Osteocyte (in vitro differentiated cells): Measurements from ENCODE around the gene HSPA1A. TPM values are rescaled to one million over a fixed set of nuclear protein-coding genes. Genes with fewer than 3 reads are reported as not detected.

Experiments used
- DNase-seq: peaks from one replicate; pipeline ENCODE4 v3.0.0; 2021; ENCODE audit warnings: mixed read lengths; ENCODE audit not compliant: unreplicated experiment; ENCODE audit errors: extremely low spot score
- H3K27ac Mint-ChIP-seq: one replicate; pipeline ENCODE4 v1.8.0; 2021; ENCODE audit warnings: mild to moderate bottlenecking, mixed read lengths; ENCODE audit not compliant: unreplicated experiment
- H3K27me3 Mint-ChIP-seq: one replicate; pipeline ENCODE4 v1.8.0; 2021; ENCODE audit warnings: mixed read lengths; ENCODE audit not compliant: unreplicated experiment
- H3K36me3 Mint-ChIP-seq: one replicate; pipeline ENCODE4 v1.8.0; 2021; ENCODE audit warnings: mixed read lengths; ENCODE audit not compliant: unreplicated experiment
- H3K4me1 Mint-ChIP-seq: one replicate; pipeline ENCODE4 v1.8.0; 2021; ENCODE audit warnings: mixed read lengths; ENCODE audit not compliant: unreplicated experiment
- H3K4me3 Mint-ChIP-seq: one replicate; pipeline ENCODE4 v1.8.0; 2021; ENCODE audit warnings: mild to moderate bottlenecking, moderate library complexity, mixed read lengths; ENCODE audit not compliant: unreplicated experiment
- H3K9me3 Mint-ChIP-seq: one replicate; pipeline ENCODE4 v1.8.0; 2021; ENCODE audit warnings: mixed read lengths; ENCODE audit not compliant: unreplicated experiment
- CTCF ChIP-seq: fragments of 200-600 bp; sonication (generic); IDR thresholded peaks from 2 replicates; pipeline ENCODE4 v1.5.0; 2021; ENCODE audit warnings: antibody characterized with exemption, mild to moderate bottlenecking, moderate library complexity
- total RNA-seq: library from RNA; stranded (reverse); gene quantifications from 2 replicates; pipeline ENCODE4 v1.2.1, GENCODE V29; 2021

The HSPA1A gene
- total RNA-seq, 1 donor from 2014 or later, result 24.8 TPM

- H3K36me3 Mint-ChIP-seq, result peaks cover 9% of the 10 kb centered on the region
- H3K4me3 Mint-ChIP-seq, result peak overlapping the region; percentile 88
- peaks cover 35% of the 10 kb centered on the region for H3K4me1 Mint-ChIP-seq
- H3K27ac Mint-ChIP-seq, result no peak overlapping the region
- H3K27me3 Mint-ChIP-seq, result no peaks in the 10 kb centered on the region
- no peak for DNase-seq
- TF ChIP-seq CTCF, result no peak
- no peaks in the 10 kb centered on the region for H3K9me3 Mint-ChIP-seq
Observed at GRCh38 chr6:31831350-31832215, 16.2 kb downstream of the HSPA1A start.

GRCh38 chr6:31834367-31835250 is 19.3 kb downstream of the HSPA1A start:
- H3K36me3 Mint-ChIP-seq, result peaks cover 27% of the 10 kb centered on the region
- peak overlapping the region; percentile 99 for H3K27ac Mint-ChIP-seq
- no peaks in the 10 kb centered on the region for H3K27me3 Mint-ChIP-seq
- no peak for TF ChIP-seq CTCF
- H3K4me1 Mint-ChIP-seq, result peaks cover 55% of the 10 kb centered on the region
- DNase-seq, result peak; percentile 92
- no peaks in the 10 kb centered on the region for H3K9me3 Mint-ChIP-seq
- H3K4me3 Mint-ChIP-seq, result peak overlapping the region; percentile 98

GRCh38 chr6:31836047-31836473 is 20.7 kb downstream of the HSPA1A start:
- H3K36me3 Mint-ChIP-seq, result peaks cover 33% of the 10 kb centered on the region
- H3K27ac Mint-ChIP-seq, result peak overlapping the region; percentile 99

GRCh38 chr6:31836474-31837368 is 21.4 kb downstream of the HSPA1A start:
- peak overlapping the region; percentile 98 for H3K4me3 Mint-ChIP-seq
- no peaks in the 10 kb centered on the region for H3K9me3 Mint-ChIP-seq
- peak; percentile 29 for TF ChIP-seq CTCF
- H3K27me3 Mint-ChIP-seq, result no peaks in the 10 kb centered on the region
- H3K27ac Mint-ChIP-seq, result peak overlapping the region; percentile 99
- H3K36me3 Mint-ChIP-seq, result peaks cover 37% of the 10 kb centered on the region
- H3K4me1 Mint-ChIP-seq, result peaks cover 42% of the 10 kb centered on the region
- no peak for DNase-seq

More at GRCh38 chr6:31836047-31836473, 20.7 kb downstream of the HSPA1A start:
- TF ChIP-seq CTCF, result no peak
- Mint-ChIP-seq H3K27me3 (no peaks in the 10 kb centered on the region), H3K4me1 (peaks cover 45% of the 10 kb centered on the region), H3K9me3 (no peaks in the 10 kb centered on the region), H3K4me3 (peak overlapping the region; percentile 98)
- DNase-seq, result no peak
